ENCODE results near the gene EPB41L3.

GRCh38 chr18:5530629-5531178 is 13.1 kb downstream of the EPB41L3 start:
- no peak for TF ChIP-seq ZNF274 (IDR thresholded peaks at IDR 0.05; ENCODE audit: low read length)
- no peak for TF ChIP-seq ZNF274 (tag by site-specific recombination; IDR thresholded peaks at IDR 0.05; ENCODE audit: borderline replicate concordance)
- no peak for TF ChIP-seq CTCF (tag by site-specific recombination; IDR thresholded peaks at IDR 0.05)
- TF ChIP-seq ZNF785 (tag by site-specific recombination; IDR thresholded peaks at IDR 0.05) = no peak
- TF ChIP-seq TRIM28 (IDR thresholded peaks at IDR 0.05; ENCODE audit: borderline replicate concordance, low read length) = no peak
- no peak for TF ChIP-seq ZNF624 (tag by site-specific recombination; IDR thresholded peaks at IDR 0.05)
- no peak for TF ChIP-seq ZNF513 (tag by site-specific recombination; IDR thresholded peaks at IDR 0.05)
- TF ChIP-seq ZSCAN18 (tag by site-specific recombination; IDR thresholded peaks at IDR 0.05) = no peak
- TF ChIP-seq ZNF404 (tag by site-specific recombination; IDR thresholded peaks at IDR 0.05) = no peak
